Activated CD4-positive, alpha-beta T cell treated with anti-CD3 and anti-CD28 coated beads for 1 hour (primary cell): ENCODE results near the gene TLR10.

Source experiments
- DNase-seq: peaks from one replicate; pipeline ENCODE4 v3.0.0-alpha.2; 2020

The TLR10 gene

DNA sequence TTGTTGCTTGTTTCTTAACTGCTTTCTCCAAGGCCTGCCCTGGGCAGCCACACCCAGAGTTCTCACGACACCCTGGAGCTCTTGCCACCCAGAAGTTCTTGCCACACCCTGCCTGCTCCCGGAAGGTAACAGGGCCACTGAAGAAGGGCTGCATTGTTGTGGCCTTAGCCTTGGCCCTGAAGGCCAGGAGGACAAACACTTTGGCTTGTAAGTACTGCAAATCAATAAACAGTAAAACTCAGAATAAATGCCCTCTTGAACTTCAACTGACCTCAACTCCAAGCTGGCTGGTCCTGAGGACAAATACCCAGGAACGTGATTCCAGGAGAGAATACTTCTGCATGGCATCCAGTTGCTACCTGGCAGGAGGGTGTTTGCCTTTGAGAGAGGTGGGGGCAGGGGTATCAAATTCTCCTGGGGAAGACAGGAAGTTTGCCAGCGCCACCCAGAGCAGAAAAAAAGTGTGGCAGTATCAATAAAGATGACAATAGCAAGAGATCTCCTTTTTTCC lies 54.1 kb downstream of the TLR10 start:
- no peak for DNase-seq

DNA sequence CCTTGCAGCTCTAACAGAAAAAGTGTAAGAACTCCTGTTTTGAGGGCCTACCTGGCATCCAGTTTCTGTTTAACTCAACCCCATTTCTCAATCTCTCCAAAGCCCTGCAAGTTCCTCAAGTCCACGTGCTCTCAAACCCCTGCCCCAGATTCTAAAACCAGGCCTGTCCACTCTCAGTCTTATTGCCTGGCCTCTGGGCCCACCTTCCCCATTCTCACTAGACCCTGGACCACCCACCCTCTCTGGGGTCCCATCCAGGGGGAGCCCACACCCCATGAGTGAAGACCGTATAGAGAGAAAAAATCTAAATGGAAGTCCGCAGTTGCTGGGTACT lies 58.3 kb downstream of the TLR10 start:
- DNase-seq: no peak

DNA sequence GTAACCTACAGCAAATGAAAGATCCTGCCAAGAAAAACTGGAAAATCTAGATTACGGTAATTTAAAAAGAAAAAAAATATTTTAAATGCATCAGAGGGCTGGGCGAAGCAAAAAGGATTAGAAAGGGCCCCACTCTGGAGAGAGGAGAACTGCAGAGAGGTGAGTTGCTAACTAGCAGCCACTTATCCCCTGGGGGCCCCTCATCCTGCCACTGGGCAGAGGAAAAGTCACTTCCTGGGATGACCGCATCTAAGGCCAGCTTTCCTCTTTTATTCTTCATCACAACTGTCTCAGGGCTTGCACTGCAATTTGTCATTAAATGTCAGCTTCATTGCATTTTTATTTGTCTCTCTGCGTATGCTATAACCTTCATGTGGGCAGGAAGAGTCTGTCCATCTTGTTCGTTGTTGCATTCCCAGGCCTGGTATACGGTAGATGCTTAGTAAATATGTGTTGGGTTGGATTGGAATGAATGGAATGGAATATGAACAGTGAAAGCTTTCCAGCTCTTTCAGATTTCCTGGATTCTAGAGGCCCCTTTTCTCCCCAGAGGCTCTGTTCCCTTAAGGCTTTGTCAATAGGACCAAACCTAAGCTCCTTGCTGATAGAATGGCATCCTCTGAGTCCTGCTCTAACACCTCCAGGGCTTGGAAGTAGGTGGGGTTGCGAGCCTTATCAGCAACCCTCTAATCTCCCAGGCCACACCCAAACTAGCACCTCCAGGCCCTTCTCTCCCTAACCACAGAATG lies 58.9 kb downstream of the TLR10 start:
- no peak for DNase-seq

DNA sequence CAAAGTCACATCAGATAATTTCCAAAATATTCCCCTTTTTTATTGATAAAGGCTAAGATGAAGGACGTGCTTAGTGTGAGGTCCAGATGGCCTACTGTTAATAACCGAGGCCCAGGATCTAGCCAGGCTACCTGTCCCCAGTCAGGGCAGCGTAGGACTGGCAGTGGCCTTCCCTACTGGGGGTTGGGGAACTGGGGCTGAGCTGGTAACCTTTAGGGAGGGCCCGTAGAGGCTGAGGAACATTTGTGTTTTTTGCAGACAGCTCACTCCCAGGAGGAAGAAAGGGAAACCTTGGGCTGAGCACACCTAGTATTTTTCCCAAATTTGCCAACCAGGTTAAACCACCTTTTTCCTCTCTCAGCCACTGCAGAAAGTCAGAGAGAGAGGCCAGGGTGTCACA lies 59.7 kb downstream of the TLR10 start:
- no peak for DNase-seq
